Measurements from ENCODE around the gene FBXO42. TPM values are rescaled to one million over a fixed set of nuclear protein-coding genes. Genes with fewer than 3 reads are reported as not detected.

FBXO42 gene
- total and polyA plus RNA-seq, 2 experiments from 2014 or later = 6.0 to 20.7 TPM

- H3K4me1 Mint-ChIP-seq = peaks cover 51% of the 10 kb centered on the region
- H3K27ac Mint-ChIP-seq = no peak overlapping the region
- no peaks in the 10 kb centered on the region for H3K27me3 ChIP-seq (ENCODE audit: insufficient read depth)
Observed at GRCh38 chr1:16208270-16208987, 143.9 kb downstream of the FBXO42 start.

More at GRCh38 chr1:16208270-16208987, 143.9 kb downstream of the FBXO42 start:
- Histone ChIP-seq H3F3A (replicated peaks; ENCODE audit: low read depth) (0 out of 2 replicates have a peak, but pooled peaks cover 7% of the 10 kb centered on the region), H3K4me1 (ENCODE audit: insufficient read depth) (peaks cover 43% of the 10 kb centered on the region), H4K20me1 (replicated peaks; ENCODE audit: insufficient read depth) (no peaks in the 10 kb centered on the region; the same call in 1 of the 2 replicates), H3K4me2 (peak overlapping the region; percentile 97), H2AFZ (no peak overlapping the region), H3K27ac (ENCODE audit: low read depth) (no peak overlapping the region), H3K79me2 (replicated peaks; ENCODE audit: insufficient read depth) (peaks cover 30% of the 10 kb centered on the region), H3K9me2 (ENCODE audit: insufficient read depth) (no peaks in the 10 kb centered on the region), H3K36me3 (ENCODE audit: insufficient read depth) (peaks cover 8% of the 10 kb centered on the region; the same call in 1 of the 2 replicates), H3K4me3 (peak overlapping the region; percentile 77; the same call in 1 of the 2 replicates)
- Mint-ChIP-seq H3K4me3 (peak overlapping the region; percentile 3; the same call in 1 of the 3 replicates), H3K36me3 (ENCODE audit: low read depth) (peaks cover 18% of the 10 kb centered on the region), H3K9me3 (no peaks in the 10 kb centered on the region), H3K27me3 (ENCODE audit: insufficient read depth, low read depth, poor library complexity) (peaks cover 21% of the 10 kb centered on the region)
- no peak for ATAC-seq
- no peak for DNase-seq (ENCODE audit: low spot score)
- TF ChIP-seq ZNF462 (CRISPR knock-in tag; IDR thresholded peaks at IDR 0.05) (no peak), EZH2 (IDR thresholded peaks at IDR 0.05; ENCODE audit: low read depth, unreplicated experiment) (no peak), JUNB (IDR thresholded peaks at IDR 0.05; ENCODE audit: unreplicated experiment) (no peak), NANOG (IDR thresholded peaks at IDR 0.05; ENCODE audit: borderline replicate concordance) (no peak), POLR2AphosphoS5 (IDR thresholded peaks at IDR 0.05; ENCODE audit: low read depth) (no peak), ETS1 (IDR thresholded peaks at IDR 0.05) (no peak), ZNF331 (CRISPR knock-in tag; IDR thresholded peaks at IDR 0.05; ENCODE audit: low read depth) (no peak), STAT1 (IDR thresholded peaks at IDR 0.05; ENCODE audit: unreplicated experiment) (no peak), CREB1 (CRISPR knock-in tag; IDR thresholded peaks at IDR 0.05; ENCODE audit: low read depth) (no peak), REST (IDR thresholded peaks at IDR 0.05; ENCODE audit: unreplicated experiment) (no peak), ZNF114 (CRISPR knock-in tag; IDR thresholded peaks at IDR 0.05) (no peak), CTCF (conservative IDR thresholded peaks at IDR 0.05; ENCODE audit: low read depth in 2 of 2) (no peak), EZH2phosphoT487 (IDR thresholded peaks at IDR 0.05; ENCODE audit: unreplicated experiment) (no peak)
